HG02885 (cell line): Measurements from ENCODE around the gene PCDH9.

ENCODE experiments used
- ATAC-seq: cut with Tn5 transposase; IDR thresholded peaks from one replicate; pipeline ENCODE4 v1.9.1; 2021; ENCODE audit warnings: mild to moderate bottlenecking; ENCODE audit not compliant: unreplicated experiment, poor library complexity

PCDH9 gene

GRCh38 chr13:66461021-66461420, 769.1 kb downstream of the PCDH9 start:
- no peak for ATAC-seq

DNA sequence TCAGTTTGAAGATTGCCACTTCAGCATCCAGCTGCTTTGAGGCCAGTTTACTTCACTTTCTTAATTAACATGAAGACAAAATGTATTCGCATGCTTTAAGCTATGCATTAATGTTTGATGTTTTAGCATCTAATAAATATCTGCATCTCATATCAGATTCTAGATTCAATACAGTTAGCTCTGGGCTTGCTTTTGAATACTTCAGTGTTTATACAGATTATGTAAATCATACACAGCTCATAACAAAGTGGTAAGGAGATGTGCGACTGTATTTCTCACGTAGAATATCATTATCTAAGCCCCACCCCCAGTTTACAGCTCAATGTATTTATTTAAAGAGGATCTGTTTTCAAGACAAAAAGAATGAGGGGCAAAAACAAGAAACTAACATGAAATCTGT, 770.5 kb downstream of the PCDH9 start:
- ATAC-seq, result no peak

GRCh38 chr13:66459143-66459542, 771.0 kb downstream of the PCDH9 start:
- ATAC-seq, result no peak

DNA sequence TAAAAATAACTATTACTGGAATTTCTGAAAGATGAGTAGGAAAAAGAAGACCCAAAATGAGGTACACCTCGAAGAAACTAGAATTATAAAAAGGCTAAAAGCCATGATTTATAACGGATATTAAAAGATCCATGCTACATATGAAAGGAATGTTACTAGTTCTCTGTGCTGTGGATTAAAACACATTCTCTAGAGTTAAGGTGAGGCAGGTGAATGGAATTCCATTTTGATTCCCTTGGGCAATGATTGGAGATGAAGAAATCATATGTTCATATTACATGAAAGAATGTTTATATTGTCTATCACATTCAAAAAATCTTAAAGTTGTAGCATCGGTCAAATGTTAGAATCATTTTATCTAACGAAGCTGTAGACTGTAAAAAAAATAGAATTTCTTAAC, 783.7 kb downstream of the PCDH9 start:
- ATAC-seq, result no peak

- ATAC-seq, result no peak
Measured at GRCh38 chr13:66443926-66444325, 786.2 kb downstream of the PCDH9 start.

GRCh38 chr13:66440938-66441337, 789.2 kb downstream of the PCDH9 start:
- no peak for ATAC-seq

- no peak for ATAC-seq
Measured at GRCh38 chr13:66430728-66431127, 799.4 kb downstream of the PCDH9 start.

GRCh38 chr13:66430269-66430668, 799.9 kb downstream of the PCDH9 start:
- no peak for ATAC-seq

DNA sequence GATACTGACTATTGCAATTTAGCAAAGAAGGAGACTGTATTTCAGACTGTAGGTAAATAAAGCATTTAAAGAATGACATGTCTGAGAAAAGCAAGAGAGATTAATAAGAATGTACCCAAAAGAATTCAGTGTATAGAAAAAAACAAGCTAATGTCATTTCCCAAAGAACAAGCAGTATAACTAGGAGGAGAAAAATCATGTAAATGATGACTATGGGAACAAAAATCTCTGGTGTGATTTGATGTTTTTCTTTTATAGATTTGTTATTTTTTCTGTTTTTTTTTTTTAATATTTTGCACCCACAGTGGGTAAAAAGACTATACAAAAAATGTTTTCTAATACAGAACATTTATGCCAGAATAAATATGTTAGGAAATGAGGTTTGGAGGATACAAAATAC, 801.0 kb downstream of the PCDH9 start:
- ATAC-seq, result no peak

DNA sequence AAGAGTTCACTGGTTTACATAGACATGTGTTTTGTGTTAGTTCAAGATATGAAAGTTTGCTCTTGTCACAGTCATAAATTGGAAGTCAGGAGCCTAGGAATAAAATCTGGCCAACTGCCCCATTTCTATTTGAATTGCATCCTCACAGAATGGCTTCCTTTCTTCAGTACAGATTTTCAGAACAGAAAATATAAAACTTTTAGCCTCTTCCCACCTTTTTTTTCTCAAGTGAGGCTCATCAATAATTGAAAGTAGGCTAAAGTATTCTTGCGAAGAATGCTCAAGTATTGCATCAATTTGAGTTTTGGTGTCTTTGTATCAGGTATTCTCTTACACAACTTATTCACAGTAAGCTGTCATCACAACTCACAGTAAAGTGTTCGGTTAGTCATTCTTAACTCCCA, 802.7 kb downstream of the PCDH9 start:
- ATAC-seq, result no peak

- no peak for ATAC-seq
Measured at GRCh38 chr13:66425741-66426140, 804.4 kb downstream of the PCDH9 start.

GRCh38 chr13:66424422-66424821, 805.7 kb downstream of the PCDH9 start:
- ATAC-seq, result no peak

DNA sequence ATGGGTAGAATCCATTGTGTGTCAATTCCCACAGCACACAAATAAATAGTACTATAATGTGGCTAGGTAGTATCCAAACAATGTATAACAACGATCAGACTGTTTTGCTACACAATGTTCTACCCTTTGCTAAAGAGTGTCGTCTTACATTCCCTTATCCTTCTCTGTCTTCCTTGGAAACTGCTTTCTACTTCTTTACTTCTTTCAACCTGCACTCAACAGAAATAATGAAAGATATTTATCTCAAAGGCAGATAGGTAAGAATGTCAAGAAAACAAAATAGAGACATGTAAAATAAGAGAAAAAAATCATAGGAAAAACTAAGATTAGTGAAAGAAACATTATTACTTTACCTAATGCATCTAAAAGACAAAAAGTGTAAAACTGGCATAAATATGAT, 814.7 kb downstream of the PCDH9 start:
- no peak for ATAC-seq

DNA sequence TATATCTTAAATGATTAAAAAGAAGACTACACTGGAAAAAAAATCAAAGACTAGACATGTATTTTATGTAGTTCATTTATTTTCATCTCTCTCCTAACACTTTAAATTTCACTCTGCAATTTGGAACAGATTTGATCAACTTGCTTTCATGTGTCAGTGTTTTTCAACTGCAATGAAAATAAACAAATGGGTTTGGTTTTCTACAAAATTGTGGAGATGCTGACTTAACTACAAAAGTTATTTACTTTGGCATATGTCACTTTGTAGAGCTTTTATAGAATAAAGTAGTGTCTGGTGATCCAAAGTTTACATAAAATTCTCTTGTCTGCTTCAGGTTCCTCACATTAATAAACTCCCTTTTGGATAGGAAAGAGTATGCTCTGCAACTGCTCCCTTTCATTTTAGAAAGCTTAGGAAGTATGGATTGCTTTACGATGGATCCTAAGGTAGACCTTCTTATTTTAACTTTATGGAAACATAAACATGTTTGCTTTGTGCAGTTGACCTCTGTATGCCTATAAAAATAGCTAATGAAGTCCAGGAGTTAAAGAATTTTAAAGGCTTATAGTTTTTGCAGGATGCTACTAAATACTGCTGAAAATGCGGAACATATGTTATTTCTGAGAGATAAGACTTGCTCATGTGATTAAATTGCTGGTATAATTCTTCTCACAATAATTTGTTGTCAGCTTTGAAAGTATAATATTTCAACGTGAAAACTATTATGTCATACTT, 815.9 kb downstream of the PCDH9 start:
- ATAC-seq, result no peak

GRCh38 chr13:66410314-66410713, 819.8 kb downstream of the PCDH9 start:
- ATAC-seq, result no peak

DNA sequence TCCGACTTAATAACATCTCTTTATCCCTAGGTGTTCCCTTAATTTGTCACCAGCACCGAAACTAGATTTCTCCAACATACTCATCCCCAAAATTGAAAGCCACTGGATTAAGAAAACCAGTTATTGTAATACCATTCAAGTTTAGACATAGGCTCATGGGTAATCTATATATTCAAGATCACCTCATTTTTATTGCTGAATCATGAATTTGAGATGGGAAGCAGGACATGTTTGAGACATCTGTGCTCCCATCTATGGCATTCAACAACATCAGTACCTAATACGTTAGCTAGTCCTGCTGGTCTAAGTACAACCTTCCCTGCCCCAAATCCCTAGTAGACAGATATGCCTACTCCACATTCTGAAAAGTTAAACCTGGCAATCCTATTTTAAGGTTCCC, 820.6 kb downstream of the PCDH9 start:
- no peak for ATAC-seq

DNA sequence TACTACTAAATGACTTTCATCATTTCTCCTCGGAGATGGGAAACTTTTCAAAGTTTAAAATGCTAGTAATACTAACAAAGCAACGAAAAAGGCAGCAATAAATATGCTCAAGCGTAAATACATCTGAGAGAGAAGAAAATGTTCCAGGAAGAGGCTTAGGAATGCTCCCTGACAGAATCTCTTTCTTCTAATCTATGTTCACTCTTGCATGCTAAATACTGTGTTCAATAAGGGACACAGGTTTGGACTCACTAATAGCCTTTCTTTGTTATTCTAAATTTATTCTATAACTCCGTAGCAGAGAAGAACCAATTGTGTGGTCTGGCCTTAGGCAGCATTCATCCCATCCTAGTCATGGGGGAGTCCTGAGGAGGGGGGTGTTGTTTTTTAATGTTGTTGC, 823.0 kb downstream of the PCDH9 start:
- no peak for ATAC-seq

GRCh38 chr13:66405908-66406802, 824.0 kb downstream of the PCDH9 start:
- no peak for ATAC-seq

DNA sequence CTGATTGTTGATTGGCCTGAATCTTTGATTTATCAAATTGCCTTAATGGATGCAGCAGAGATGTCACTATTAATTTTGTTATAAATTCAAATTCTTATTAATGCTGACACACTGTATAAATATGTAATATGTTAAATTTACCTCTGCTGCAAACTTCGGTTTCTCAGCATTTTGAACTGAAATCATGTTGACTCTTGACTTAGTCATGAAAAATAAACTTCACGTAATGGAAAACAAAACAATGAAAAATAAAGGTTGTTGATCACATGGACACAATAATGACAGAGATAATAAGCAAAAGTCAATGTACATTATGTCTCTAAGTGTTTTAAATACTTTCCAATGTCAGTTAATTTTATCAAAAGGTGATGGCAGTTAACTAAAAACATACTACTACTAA, 827.6 kb downstream of the PCDH9 start:
- ATAC-seq, result no peak

GRCh38 chr13:66402066-66402465, 828.1 kb downstream of the PCDH9 start:
- no peak for ATAC-seq

DNA sequence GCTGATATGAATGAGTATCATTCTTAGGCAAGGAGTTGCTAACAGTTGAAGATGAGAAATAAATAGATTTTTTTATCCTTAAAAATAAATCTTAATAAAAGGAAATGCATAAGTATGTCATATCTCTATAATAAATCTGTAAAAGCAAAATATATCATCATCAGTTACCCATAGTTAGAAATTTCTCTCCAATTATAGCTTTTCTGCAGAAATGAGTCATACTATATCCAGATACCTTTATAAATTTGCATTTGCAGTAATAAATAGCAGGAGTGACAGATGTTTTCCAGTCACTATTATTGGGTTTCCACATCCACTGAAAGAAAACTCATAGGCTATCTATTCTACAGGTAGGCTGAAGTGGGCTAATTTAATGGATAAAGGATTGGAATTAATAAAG, 829.8 kb downstream of the PCDH9 start:
- ATAC-seq, result no peak

- ATAC-seq, result no peak
Measured at GRCh38 chr13:66399873-66400272, 830.3 kb downstream of the PCDH9 start.
